GM23248 (cell line): ENCODE results near the gene PEX13. TPM values are rescaled to one million over a fixed set of nuclear protein-coding genes. Genes with fewer than 3 reads are reported as not detected.

Source experiments
- DNase-seq: peaks from one replicate; pipeline ENCODE4 v3.0.0-alpha.2; 2015
- H2AFZ ChIP-seq: fragments of 200-600 bp; sonication (generic); 2 replicates; pipeline ENCODE4 v1.6.1; 2016; ENCODE audit warnings: antibody characterized with exemption
- H3F3A ChIP-seq: fragments of 200-600 bp; sonication (generic); 2 replicates; pipeline ENCODE4 v1.6.1; 2016; ENCODE audit warnings: mild to moderate bottlenecking, antibody characterized with exemption, mixed run types; ENCODE audit not compliant: insufficient read depth
- H3K27ac ChIP-seq: fragments of 200-600 bp; sonication (generic); 2 replicates; pipeline ENCODE4 v1.5.1; 2016; ENCODE audit warnings: mild to moderate bottlenecking
- H3K27me3 ChIP-seq: fragments of 200-600 bp; sonication (generic); replicated peaks from 2 replicates; pipeline ENCODE4 v1.6.1; 2016; ENCODE audit warnings: mild to moderate bottlenecking; ENCODE audit not compliant: insufficient read depth
- H3K36me3 ChIP-seq: fragments of 200-600 bp; sonication (generic); 2 replicates; pipeline ENCODE4 v1.6.1; 2016; ENCODE audit warnings: low read depth, mild to moderate bottlenecking
- H3K4me1 ChIP-seq: fragments of 200-600 bp; sonication (generic); 2 replicates; pipeline ENCODE4 v1.6.1; 2016; ENCODE audit warnings: mild to moderate bottlenecking; ENCODE audit not compliant: insufficient read depth
- H3K4me2 ChIP-seq: fragments of 200-600 bp; sonication (generic); one replicate; pipeline ENCODE4 v1.6.1; 2016; ENCODE audit warnings: mild to moderate bottlenecking; ENCODE audit not compliant: unreplicated experiment
- H3K4me3 ChIP-seq: fragments of 200-600 bp; sonication (generic); 2 replicates; pipeline ENCODE4 v1.5.1; 2016; ENCODE audit warnings: mild to moderate bottlenecking
- H3K79me2 ChIP-seq: fragments of 200-600 bp; sonication (generic); 2 replicates; pipeline ENCODE4 v1.6.1; 2016; ENCODE audit warnings: mild to moderate bottlenecking; ENCODE audit not compliant: insufficient read depth
- H3K9ac ChIP-seq: fragments of 200-600 bp; sonication (generic); 2 replicates; pipeline ENCODE4 v1.6.1; 2016; ENCODE audit warnings: mild to moderate bottlenecking
- H3K9me2 ChIP-seq: fragments of 200-600 bp; sonication (generic); 2 replicates; pipeline ENCODE4 v1.6.1; 2016; ENCODE audit warnings: mixed run types, mild to moderate bottlenecking, moderate library complexity; ENCODE audit not compliant: insufficient read depth
- H3K9me3 ChIP-seq: fragments of 200-600 bp; sonication (generic); one replicate; pipeline ENCODE4 v1.6.1; 2017; ENCODE audit warnings: low read depth
- H4K20me1 ChIP-seq: fragments of 200-600 bp; sonication (generic); 2 replicates; pipeline ENCODE4 v1.6.0; 2016; ENCODE audit not compliant: insufficient read depth
- EZH2 ChIP-seq: fragments of 200-600 bp; sonication (generic); IDR thresholded peaks from 2 replicates; pipeline ENCODE4 v1.6.1; 2018; ENCODE audit warnings: antibody characterized with exemption, mild to moderate bottlenecking; ENCODE audit not compliant: insufficient read depth, poor library complexity, severe bottlenecking
- EZH2phosphoT487 ChIP-seq: fragments of 200-600 bp; sonication (generic); IDR thresholded peaks from 2 replicates; pipeline ENCODE4 v1.6.1; 2018; ENCODE audit warnings: antibody characterized with exemption, moderate library complexity, mild to moderate bottlenecking, low read depth; ENCODE audit not compliant: insufficient read depth
- WGBS, 2 experiments: methylation state at CpG; one replicate each; pipeline ENCODE4 v1.1.6; 2015 to 2017; ENCODE audit warnings: low lambda C conversion rate in 2 of 2, low coverage in 1 of 2; ENCODE audit errors: missing lambda C conversion rate in 2 of 2; 5-methylcytosine and 5-hydroxymethylcytosine counted together
- in situ Hi-C: fragments of 300-500 bp; cut with MboI; formaldehyde crosslinking; loops from 2 replicates; pipeline ENCODE4 v1.15.0; 2020
- polyA plus RNA-seq: library from polyadenylated mRNA; unstranded; fragments of >200 nt; fragmentation: Nextera tagmentation; extraction: Ambion mirVana; gene quantifications from 2 replicates; pipeline ENCODE4 v1.2.1, GENCODE V29; 2016
- total RNA-seq: library from RNA; depleted of rRNA; stranded (reverse); fragments of >200 nt; shearing (Covaris generic); gene quantifications from 2 replicates; pipeline ENCODE4 v1.2.3, GENCODE V29; 2014

The PEX13 gene
- total and polyA plus RNA-seq, 2 experiments from 2014 or later = 22.4 to 43.6 TPM

DNA sequence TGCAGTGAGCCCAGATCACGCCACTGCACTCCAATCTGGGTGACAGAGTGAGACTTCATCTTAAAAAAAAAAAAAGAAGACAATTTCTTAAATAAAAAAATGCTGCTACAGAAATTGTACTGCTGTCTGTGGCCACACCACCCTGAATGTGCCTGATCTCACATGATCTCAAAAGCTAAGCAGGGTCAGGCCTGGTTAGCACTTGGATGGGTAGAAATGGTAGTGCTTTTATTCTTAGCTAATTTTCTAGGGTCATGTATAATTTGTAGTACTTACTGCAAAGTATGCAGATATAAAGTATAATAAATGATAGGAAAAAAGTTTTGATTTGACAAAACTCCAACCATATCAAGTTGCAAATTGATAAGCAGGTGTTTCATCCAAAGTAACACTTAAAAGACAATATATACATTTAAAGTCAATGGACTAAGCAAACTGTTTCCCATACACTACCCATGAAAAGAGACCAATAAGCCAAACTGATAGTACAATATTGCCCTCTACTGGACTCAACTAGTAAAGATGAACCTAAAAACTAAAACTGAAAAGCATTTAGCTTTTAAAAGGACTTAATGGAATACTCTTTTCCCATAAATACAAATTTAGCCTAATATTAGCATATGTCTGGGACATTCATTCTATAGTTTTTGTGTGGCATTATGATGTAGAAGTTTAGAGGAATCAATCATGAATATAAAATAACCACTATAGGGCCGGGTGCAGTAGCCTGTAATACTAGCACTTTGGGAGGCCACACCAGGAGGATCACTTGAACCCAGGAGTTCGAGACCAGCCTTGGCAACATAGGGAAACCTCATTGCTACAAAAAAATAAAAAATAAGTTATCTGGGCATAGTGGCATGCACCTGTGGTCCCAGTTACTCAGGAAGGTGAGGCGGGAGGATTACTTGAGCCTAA lies 18.6 kb upstream of the PEX13 start:
- H3K79me2 ChIP-seq = no peaks in the 10 kb centered on the region
- H3K4me2 ChIP-seq = no peak overlapping the region
- in situ Hi-C loops = loop anchor here (10.0 to 25.0 kb wide), 2 partner anchors 204 to 287 kb away; no protein-coding TSS in a partner anchor
- no peaks in the 10 kb centered on the region for H3K36me3 ChIP-seq
- no peak overlapping the region for H3K27ac ChIP-seq
- no peaks in the 10 kb centered on the region for H4K20me1 ChIP-seq
- no peaks in the 10 kb centered on the region for H3F3A ChIP-seq
- no peak overlapping the region for H2AFZ ChIP-seq
- H3K4me3 ChIP-seq = no peak overlapping the region
- TF ChIP-seq EZH2 = no peak
- TF ChIP-seq EZH2phosphoT487 = no peak
- no peaks in the 10 kb centered on the region for H3K9me2 ChIP-seq
- peak; percentile 63 for DNase-seq
- no peaks in the 10 kb centered on the region for H3K4me1 ChIP-seq
- no peaks in the 10 kb centered on the region for H3K27me3 ChIP-seq
- no peaks in the 10 kb centered on the region for H3K9me3 ChIP-seq
- H3K9ac ChIP-seq = no peak overlapping the region
- WGBS, 2 experiments = 59 to 64% methylated on average over 4 of the region's 4 CpGs

DNA sequence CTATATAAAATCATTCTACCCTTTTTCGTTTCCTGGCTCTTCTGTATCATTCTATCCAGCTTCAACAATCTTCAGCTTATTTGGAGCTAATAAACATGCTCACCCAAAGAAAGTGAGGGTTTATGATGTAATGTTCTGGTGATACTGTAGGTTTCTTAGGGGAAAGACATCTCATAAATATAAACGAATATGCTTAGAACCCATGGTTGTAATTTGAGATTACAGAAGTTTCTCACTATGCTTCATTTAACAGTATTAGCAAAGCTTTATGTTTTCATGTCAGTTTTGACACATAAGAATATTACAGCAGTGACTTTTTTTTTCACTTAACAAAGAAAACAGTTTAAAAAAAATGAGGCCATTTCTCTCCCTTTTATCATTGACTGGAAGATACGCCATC lies 11.8 kb upstream of the PEX13 start:
- Histone ChIP-seq H3K9me2 (no peaks in the 10 kb centered on the region), H3F3A (no peaks in the 10 kb centered on the region), H3K36me3 (no peaks in the 10 kb centered on the region), H2AFZ (no peak overlapping the region), H4K20me1 (no peaks in the 10 kb centered on the region), H3K79me2 (no peaks in the 10 kb centered on the region), H3K4me3 (no peak overlapping the region), H3K27me3 (no peaks in the 10 kb centered on the region), H3K9ac (no peak overlapping the region), H3K27ac (no peak overlapping the region), H3K4me2 (no peak overlapping the region), H3K9me3 (no peaks in the 10 kb centered on the region), H3K4me1 (no peaks in the 10 kb centered on the region)
- DNase-seq = no peak
- in situ Hi-C loops = no loop called here
- WGBS, 2 experiments = 95% methylated on average over 3 of the region's 3 CpGs
- no peak for TF ChIP-seq EZH2
- TF ChIP-seq EZH2phosphoT487 = no peak

DNA sequence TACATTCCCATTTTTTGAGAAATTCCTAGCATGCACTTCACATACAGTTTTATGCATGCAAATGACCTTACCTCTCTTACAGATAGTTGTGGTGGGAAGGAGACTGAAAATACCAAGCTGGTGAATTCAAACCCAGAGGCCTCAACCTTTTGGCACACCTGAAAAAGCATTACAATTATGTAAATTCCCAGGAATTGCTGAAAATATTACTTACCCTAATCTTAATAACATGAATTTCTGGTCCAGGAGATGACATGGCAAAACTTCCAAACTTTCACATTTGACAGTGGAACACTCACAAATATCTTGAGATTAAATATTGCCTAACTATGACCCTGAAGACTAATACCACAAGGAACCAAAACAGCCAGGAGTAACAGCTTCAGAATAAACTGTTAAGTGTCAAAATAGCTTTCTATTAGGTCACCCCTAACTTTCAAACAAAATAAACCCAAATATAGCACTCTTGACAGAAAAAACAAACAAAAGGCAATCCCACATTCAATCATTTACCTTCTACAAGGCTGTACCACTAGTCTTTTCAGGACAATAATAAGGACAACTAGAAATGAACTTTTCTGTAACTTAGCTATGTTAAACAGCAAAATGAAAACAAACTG lies 10.9 kb upstream of the PEX13 start:
- H3K9me2 ChIP-seq = no peaks in the 10 kb centered on the region
- H3K27me3 ChIP-seq = no peaks in the 10 kb centered on the region
- no peaks in the 10 kb centered on the region for H3K9me3 ChIP-seq
- no peak overlapping the region for H2AFZ ChIP-seq
- no peaks in the 10 kb centered on the region for H4K20me1 ChIP-seq
- no peak overlapping the region for H3K4me2 ChIP-seq
- in situ Hi-C loops = no loop called here
- no peak for DNase-seq
- TF ChIP-seq EZH2phosphoT487 = no peak
- no peak overlapping the region for H3K27ac ChIP-seq
- H3K36me3 ChIP-seq = no peaks in the 10 kb centered on the region
- H3K79me2 ChIP-seq = no peaks in the 10 kb centered on the region
- no peak overlapping the region for H3K4me3 ChIP-seq
- peaks cover under 1% of the 10 kb centered on the region; the same call in 1 of the 2 replicates for H3K4me1 ChIP-seq
- H3K9ac ChIP-seq = no peak overlapping the region
- no peaks in the 10 kb centered on the region for H3F3A ChIP-seq

DNA sequence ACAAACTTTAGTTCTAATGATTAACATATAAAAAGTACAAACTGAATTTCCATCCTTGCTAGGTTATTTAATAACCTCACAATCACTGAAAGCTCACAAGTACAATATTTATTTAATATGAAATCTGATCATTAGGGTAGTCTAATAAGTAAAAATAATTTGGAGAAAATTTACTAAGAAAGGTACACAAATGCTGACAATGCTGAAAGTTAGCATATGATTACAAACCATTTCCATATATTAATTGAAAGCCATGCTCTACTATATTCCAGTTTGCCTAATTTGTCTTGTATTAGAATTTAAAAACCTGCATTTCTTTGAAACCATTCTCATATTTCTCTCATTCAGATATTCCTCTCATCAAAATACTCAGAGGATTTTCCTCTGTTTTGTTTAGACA lies 8.2 kb upstream of the PEX13 start:
- no peak overlapping the region for H2AFZ ChIP-seq
- in situ Hi-C loops = no loop called here
- H3K4me1 ChIP-seq = peaks cover 10% of the 10 kb centered on the region
- DNase-seq = no peak
- no peak overlapping the region for H3K27ac ChIP-seq
- no peaks in the 10 kb centered on the region for H3K9me2 ChIP-seq
- no peak overlapping the region for H3K4me2 ChIP-seq
- H3K79me2 ChIP-seq = no peaks in the 10 kb centered on the region
- H3K4me3 ChIP-seq = no peak overlapping the region
- TF ChIP-seq EZH2phosphoT487 (no peak), EZH2 (no peak)
- no peak overlapping the region for H3K9ac ChIP-seq
- H3K27me3 ChIP-seq = no peaks in the 10 kb centered on the region
- no peaks in the 10 kb centered on the region for H3K9me3 ChIP-seq
- no peaks in the 10 kb centered on the region for H4K20me1 ChIP-seq
- H3K36me3 ChIP-seq = no peaks in the 10 kb centered on the region
- peaks cover 8% of the 10 kb centered on the region; the same call in 1 of the 2 replicates for H3F3A ChIP-seq
